HG03103 (cell line): ENCODE data around the gene CHST11.
"Not testable (repeated sequence)": the region's sequence is repeated elsewhere in the genome, so short reads cannot be mapped to it uniquely, and the experiment has no call there.

Experiments
- ATAC-seq: cut with Tn5 transposase; IDR thresholded peaks from one replicate; pipeline ENCODE4 v1.9.1; 2021; ENCODE audit warnings: low read depth; ENCODE audit not compliant: unreplicated experiment

Gene CHST11

DNA sequence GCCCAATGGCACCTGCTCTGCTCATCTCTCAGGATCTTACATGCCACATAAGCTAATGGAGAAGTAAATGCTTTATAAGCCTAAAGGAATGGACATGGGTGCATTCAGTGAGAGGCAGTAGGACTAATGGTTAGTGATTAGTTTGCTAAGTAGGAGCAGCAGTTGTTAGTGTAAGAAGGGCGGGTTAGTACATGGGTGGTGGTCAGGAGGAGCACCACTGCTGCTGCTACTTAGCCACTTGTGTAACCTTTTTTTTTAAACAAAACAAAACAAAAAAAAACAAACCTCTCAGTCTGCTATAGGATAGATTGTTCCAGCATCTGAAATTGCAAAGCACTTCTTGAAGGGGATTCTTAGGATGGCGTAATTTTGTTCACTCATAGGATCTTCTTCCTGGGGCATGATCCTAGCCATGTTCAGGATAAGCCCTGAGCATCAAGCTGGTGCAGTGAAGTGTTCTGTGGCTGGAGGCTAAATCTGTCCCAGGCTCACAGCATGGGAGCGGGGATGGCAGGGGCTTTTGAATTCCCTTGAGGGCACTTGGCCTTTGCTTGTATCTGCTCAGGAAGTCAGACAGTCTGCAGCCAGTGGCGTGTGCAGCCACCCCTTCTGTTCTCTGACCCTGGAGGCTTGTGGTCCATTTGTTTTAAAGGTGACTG, 63.6 kb downstream of the CHST11 start:
- no peak for ATAC-seq

- ATAC-seq, result no peak
Measured at GRCh38 chr12:104521731-104522130, 65.0 kb downstream of the CHST11 start.

DNA sequence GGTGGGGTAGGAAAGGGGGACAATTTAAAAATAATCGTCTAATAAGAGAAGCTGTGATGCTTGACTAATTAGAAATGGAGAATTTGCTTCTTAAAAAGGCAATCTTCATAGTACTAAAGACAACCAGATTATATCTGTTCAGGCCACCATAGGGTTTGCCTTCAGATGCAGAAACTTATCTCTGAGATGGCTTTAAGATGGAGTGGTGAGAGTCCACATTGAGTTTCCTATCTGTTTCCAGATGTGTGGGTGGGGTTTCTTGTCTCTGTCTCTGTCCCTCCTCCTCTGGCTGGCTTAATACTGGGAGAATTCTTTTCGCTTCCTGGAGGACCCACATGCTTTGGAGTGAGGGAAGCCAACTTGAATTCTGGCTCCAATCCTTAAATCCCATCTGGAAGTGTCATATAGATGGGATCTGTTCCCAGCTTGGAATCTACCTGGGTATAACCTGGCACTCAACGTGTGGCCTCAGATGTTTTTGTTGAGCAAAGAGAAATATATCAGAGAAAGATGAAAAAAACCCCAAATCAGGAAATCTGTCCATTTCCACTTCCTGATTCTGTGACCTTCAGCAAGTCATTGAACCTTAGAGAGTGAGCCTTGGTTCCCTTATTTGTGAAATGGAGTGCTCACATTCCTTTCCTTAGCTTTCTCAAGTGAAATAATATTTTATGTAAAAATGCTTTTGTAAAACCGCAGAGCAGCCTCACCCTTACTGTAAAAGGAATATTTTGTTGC, 66.4 kb downstream of the CHST11 start:
- no peak for ATAC-seq

GRCh38 chr12:104524034-104524832, 67.5 kb downstream of the CHST11 start:
- no peak for ATAC-seq

GRCh38 chr12:104526320-104526719, 69.6 kb downstream of the CHST11 start:
- no peak for ATAC-seq

DNA sequence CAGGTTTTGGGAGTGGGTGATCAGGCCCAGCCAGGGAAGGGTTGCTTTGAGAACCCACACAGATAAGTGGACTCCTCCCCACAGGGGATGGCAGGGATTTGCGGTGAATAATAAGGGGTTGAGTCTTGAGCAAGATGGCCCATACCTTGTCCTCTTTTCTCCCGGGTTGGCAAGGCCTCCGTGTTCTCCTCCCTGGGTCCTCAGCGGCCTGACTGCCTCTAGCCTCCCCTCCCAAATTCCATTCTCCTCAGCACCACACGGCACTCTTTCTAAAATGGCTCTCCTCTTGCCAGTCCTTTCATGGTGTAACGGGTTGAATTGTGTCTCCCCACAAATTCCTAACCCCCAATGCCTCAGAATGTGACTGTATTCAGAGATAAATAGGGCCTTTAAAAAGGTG, 70.0 kb downstream of the CHST11 start:
- ATAC-seq, result no peak

DNA sequence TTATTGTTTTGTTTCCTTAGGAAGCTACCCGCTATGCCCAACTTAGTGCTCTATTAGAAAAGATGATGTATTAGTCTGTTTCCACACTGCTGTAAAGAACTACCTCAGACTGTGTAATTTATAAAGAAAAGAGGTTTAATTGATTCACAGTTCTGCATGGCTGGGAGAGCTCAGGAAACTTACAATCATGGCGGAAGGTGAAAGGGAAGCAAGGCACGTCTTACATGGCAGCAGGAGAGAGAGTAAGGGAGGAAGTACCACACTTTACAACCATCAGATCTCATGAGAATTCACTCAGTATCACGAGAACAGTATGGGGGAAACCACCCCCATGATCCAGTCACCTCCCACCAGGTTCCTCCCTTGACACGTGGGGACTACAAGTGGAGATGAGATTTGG, 70.9 kb downstream of the CHST11 start:
- ATAC-seq, result not testable (repeated sequence)

GRCh38 chr12:104529130-104529874, 72.6 kb downstream of the CHST11 start:
- ATAC-seq, result no peak

DNA sequence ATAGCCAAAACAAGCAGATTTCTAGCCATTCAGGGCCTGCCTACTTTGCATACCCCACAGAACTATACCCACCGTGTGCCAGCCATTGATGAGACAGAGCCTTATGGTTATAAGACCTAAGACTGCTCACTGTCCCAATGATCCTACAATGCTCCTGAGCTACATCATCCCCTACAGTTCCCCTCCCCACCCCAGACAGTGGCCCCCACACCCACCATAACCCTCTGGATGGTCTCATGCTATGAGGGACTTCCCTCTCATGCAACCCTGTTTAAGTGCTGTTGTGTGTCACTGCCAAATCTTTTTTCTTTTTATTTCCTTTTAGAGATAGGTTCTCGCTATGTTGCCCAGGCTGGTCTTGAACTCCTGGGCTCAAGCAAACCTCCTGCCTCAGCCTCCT, 75.9 kb downstream of the CHST11 start:
- ATAC-seq, result no peak

GRCh38 chr12:104533134-104533533, 76.4 kb downstream of the CHST11 start:
- no peak for ATAC-seq

DNA sequence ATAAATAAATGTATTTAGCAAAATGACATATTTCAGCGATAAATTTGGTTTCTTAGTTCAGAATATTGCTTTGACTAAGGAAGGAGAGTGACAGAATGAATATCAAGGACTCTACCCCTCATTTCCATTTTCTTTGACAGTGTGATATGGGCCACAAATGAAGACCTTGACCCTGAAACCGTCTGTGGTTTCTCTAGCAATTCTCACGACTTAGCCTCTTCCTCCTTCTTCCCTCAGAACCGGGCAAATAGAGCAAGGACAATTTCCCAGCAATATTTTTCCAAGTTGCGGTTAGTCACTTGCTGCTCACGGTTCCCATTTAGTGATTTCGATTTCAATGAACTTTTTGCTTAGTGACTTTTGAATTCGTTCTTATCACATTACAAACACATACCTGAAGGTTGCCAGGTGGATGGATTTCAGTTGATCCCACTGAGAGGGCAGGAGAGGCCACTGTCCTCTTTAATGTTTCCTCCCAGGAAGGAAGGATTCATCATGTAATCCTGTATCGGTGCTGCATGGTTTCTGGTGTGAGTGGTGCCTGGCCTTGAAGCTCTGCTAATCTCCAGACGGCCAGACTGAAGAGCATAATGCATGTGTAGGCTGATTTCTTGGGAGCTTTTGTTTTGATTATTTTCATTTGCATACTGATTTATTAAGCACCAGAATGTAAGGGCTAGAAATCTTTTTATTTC, 77.6 kb downstream of the CHST11 start:
- no peak for ATAC-seq

GRCh38 chr12:104534857-104535248, 78.1 kb downstream of the CHST11 start:
- ATAC-seq, result no peak

DNA sequence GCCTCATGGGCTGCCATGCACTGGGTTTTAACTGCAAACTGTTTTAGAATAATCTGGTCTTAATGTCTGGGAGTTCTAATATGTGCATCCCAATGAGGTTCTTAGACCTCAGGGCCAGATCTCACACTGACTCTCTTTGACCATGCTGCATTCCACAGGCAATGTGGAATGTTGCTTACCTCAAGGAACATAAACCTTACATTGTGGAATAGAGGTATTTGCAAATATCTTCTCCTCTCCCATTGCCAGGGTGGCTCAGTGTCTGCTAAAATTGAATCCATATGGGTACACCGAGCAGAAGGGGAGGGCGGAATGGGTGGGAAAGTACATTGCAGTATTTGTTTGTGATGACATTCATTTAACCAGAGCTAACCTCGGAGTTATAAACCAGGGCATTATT, 78.6 kb downstream of the CHST11 start:
- ATAC-seq, result no peak

DNA sequence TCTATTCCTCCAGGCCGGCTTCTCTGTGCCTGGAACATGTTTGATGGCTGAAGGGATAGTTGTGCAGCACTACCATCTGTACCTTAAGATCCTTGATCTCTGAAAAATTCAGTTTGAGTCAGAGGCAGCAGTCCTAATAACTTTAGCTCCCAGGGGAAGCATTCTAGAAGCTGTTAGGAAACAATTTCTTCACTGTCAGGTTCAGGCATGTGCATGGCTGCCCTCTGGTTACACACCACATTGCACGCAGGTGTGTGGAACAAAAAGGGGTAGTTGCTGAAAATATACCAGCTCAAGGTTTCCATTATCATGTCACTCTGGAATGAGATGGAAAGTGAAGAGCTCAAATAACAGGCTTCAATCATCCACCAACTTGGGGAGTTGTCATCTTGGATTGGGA, 80.1 kb downstream of the CHST11 start:
- ATAC-seq, result no peak

DNA sequence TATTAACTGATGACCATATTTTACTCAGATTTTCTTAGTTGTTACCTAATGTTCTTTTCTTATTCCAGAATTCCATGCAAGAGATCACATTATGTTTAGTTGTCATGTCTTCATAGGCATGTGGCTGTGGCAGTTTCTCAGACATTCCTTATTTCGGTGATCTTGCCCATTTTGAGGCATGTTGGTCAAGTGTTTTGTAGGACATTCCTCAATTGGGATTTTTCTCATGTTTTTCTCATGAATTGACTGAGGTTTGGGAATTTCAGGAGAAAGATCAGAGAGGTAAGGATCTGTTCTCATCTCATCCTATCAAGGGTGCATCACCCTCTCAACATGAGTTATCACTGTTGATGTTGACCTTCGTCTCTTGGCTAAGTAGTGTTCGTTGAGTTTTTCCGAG, 81.3 kb downstream of the CHST11 start:
- no peak for ATAC-seq

GRCh38 chr12:104538891-104539462, 82.2 kb downstream of the CHST11 start:
- no peak for ATAC-seq

GRCh38 chr12:104544836-104545235, 88.1 kb downstream of the CHST11 start:
- ATAC-seq, result no peak

- ATAC-seq, result no peak
Measured at GRCh38 chr12:104546575-104546974, 89.8 kb downstream of the CHST11 start.

DNA sequence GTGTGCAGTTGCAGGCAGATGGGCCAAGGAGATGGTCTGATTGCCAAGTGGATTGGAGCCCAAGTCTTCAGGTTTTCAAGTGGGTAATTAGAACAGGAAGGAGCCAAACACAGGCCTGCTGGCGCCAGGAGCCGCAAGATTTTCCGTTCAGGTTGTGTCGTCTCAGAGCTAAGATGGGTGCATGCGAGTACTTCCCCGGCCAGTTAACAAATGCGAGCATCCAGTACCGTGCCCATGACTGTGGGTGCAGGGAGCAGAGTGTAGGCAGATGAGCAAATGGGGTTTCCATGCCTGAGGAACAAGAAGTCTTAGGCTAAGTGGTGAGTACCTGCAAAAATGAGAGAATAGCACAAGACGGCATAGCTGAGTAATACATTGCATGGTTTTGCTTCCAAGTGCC, 90.5 kb downstream of the CHST11 start:
- no peak for ATAC-seq
